HG02763 (cell line): ENCODE measurements around the gene C19orf12.
A peak's percentile ranks its signal among the peaks of the same experiment; 100 is the strongest.

Experiments
- ATAC-seq: cut with Tn5 transposase; IDR thresholded peaks from one replicate; pipeline ENCODE4 v1.9.1; 2021; ENCODE audit warnings: mild to moderate bottlenecking, moderate library complexity; ENCODE audit not compliant: unreplicated experiment

Gene C19orf12

GRCh38 chr19:29714953-29715700 lies at the start of gene C19orf12:
TSS of gene C19orf12 (minus strand) at chr19:29715261. CDS start at chr19:29708413, 6,848 bp downstream.
- peak; percentile 73 for ATAC-seq

GRCh38 chr19:29764361-29764760 lies 49.3 kb upstream of the C19orf12 start:
- ATAC-seq, result no peak

GRCh38 chr19:29763196-29763595 lies 48.1 kb upstream of the C19orf12 start:
- ATAC-seq, result no peak

- no peak for ATAC-seq
Observed at GRCh38 chr19:29761575-29762232, 46.6 kb upstream of the C19orf12 start.

GRCh38 chr19:29760752-29761502 lies 45.9 kb upstream of the C19orf12 start:
- ATAC-seq, result no peak

- no peak for ATAC-seq
Observed at GRCh38 chr19:29759359-29759758, 44.3 kb upstream of the C19orf12 start.

- ATAC-seq, result no peak
Observed at GRCh38 chr19:29758863-29759262, 43.8 kb upstream of the C19orf12 start.

GRCh38 chr19:29757551-29757950 lies 42.5 kb upstream of the C19orf12 start:
- no peak for ATAC-seq

GRCh38 chr19:29753934-29754305 lies 38.9 kb upstream of the C19orf12 start:
- ATAC-seq, result no peak

- ATAC-seq, result no peak
Observed at GRCh38 chr19:29753190-29753933, 38.3 kb upstream of the C19orf12 start.

GRCh38 chr19:29752450-29753025 lies 37.5 kb upstream of the C19orf12 start:
- ATAC-seq, result no peak

- ATAC-seq, result no peak
Observed at GRCh38 chr19:29751932-29752331, 36.9 kb upstream of the C19orf12 start.

- ATAC-seq, result no peak
Observed at GRCh38 chr19:29750001-29750400, 34.9 kb upstream of the C19orf12 start.

GRCh38 chr19:29748996-29749849 lies 34.2 kb upstream of the C19orf12 start:
- no peak for ATAC-seq

GRCh38 chr19:29745253-29745652 lies 30.2 kb upstream of the C19orf12 start:
- ATAC-seq, result no peak

GRCh38 chr19:29743681-29744080 lies 28.6 kb upstream of the C19orf12 start:
- ATAC-seq, result no peak

- ATAC-seq, result no peak
Observed at GRCh38 chr19:29741776-29742175, 26.7 kb upstream of the C19orf12 start.

GRCh38 chr19:29741226-29741625 lies 26.2 kb upstream of the C19orf12 start:
- ATAC-seq, result no peak

GRCh38 chr19:29737461-29738000 lies 22.5 kb upstream of the C19orf12 start:
- no peak for ATAC-seq
